Sigmoid colon (tissue), 7 donors: ENCODE data around the gene SLAMF7. TPM values are rescaled to one million over a fixed set of nuclear protein-coding genes. Genes with fewer than 3 reads are reported as not detected.
A peak's percentile ranks its signal among the peaks of the same experiment; 100 is the strongest.
"Not testable (repeated sequence)": the region's sequence is repeated elsewhere in the genome, so short reads cannot be mapped to it uniquely, and the experiment has no call there.

Experiments
- DNase-seq: peaks from one replicate; pipeline ENCODE4 v3.0.0-alpha.2; 2019
- H3K27ac ChIP-seq, 4 donors: fragments of 200-600 bp; sonication (generic); one replicate each; pipeline ENCODE4 v1.5.1; 2016 to 2019; ENCODE audit warnings: mild to moderate bottlenecking in 1 of 4
- H3K27me3 ChIP-seq, 3 donors: fragments of 200-600 bp; sonication (generic); one replicate each; pipeline ENCODE4 v1.5.1; 2019; ENCODE audit warnings: mild to moderate bottlenecking in 1 of 3
- H3K36me3 ChIP-seq, 4 donors: fragments of 200-600 bp; sonication (generic); one replicate each; pipeline ENCODE4 v1.5.1; 2016 to 2019
- H3K4me1 ChIP-seq, 4 donors: fragments of 200-600 bp; sonication (generic); one replicate each; pipeline ENCODE4 v1.5.1; 2017 to 2019
- H3K4me3 ChIP-seq, 4 donors: fragments of 200-600 bp; sonication (generic); one replicate each; pipeline ENCODE4 v1.5.1; 2017 to 2019; ENCODE audit warnings: mild to moderate bottlenecking in 2 of 4, moderate library complexity in 1 of 4
- H3K9me3 ChIP-seq, 4 donors: fragments of 200-600 bp in 3 of 4; sonication (generic) in 3 of 4; one replicate each; pipeline versions ENCODE4 v1.5.1 to v1.6.1; 2013 to 2019
- CTCF ChIP-seq, 4 experiments: fragments of 450-650 bp in 3 of 4; fragments of 200-600 bp in 1 of 4; IDR thresholded peaks; one replicate each; pipeline ENCODE4 v1.5.1; 2016 to 2019; ENCODE audit warnings: antibody characterized with exemption in 4 of 4, mild to moderate bottlenecking in 3 of 4, moderate library complexity in 2 of 4
- EP300 ChIP-seq, 4 donors: sonication (generic); formaldehyde crosslinking; IDR thresholded peaks; one replicate each; pipeline ENCODE4 v1.6.1; 2017; ENCODE audit warnings: antibody characterized with exemption in 4 of 4
- POLR2A ChIP-seq, 2 donors: fragments of 450-650 bp; IDR thresholded peaks; one replicate each; pipeline ENCODE4 v1.6.1; 2016; ENCODE audit warnings: antibody characterized with exemption in 2 of 2, mild to moderate bottlenecking in 2 of 2, moderate library complexity in 2 of 2
- POLR2AphosphoS5 ChIP-seq, 4 donors: sonication (generic); formaldehyde crosslinking; IDR thresholded peaks; one replicate each; pipeline ENCODE4 v1.6.1; 2017; ENCODE audit warnings: antibody characterized with exemption in 4 of 4
- WGBS, 2 donors: extraction: QIAGEN DNeasy Blood & Tissue Kit; methylation state at CpG; one replicate each; pipeline ENCODE4 v1.1.7; 2013; 5-methylcytosine and 5-hydroxymethylcytosine counted together
- intact Hi-C: fragments of 100-400 bp; cut with DNase I; formaldehyde crosslinking; loops from one replicate; pipeline ENCODE4 v1.15.1; 2023
- polyA plus RNA-seq, 3 donors: library from polyadenylated mRNA; stranded (reverse); fragments of 200-250 nt; gene quantifications; one replicate each; pipeline ENCODE4 v1.2.3, GENCODE V29; 2013
- total RNA-seq, 4 donors: library from RNA; depleted of rRNA; stranded (reverse); fragments of >200 nt; gene quantifications; one replicate each; pipeline ENCODE4 v1.1.0, GENCODE V29; 2016
- donor health status: healthy with polysubstance abuse.
- donor health status: Bipolar disorder and iron deficiency.
- donor health status: healthy.

SLAMF7 gene
- total RNA-seq (under 1 TPM in 3 of 4 donors, not detected in 1; 0.16 to 0.83 (median 0.41) TPM), polyA plus RNA-seq (10 to 100 TPM in 2 of 3 donors, 1 to 10 TPM in 1; 3.6 to 31.0 (median 11.4) TPM)

DNA sequence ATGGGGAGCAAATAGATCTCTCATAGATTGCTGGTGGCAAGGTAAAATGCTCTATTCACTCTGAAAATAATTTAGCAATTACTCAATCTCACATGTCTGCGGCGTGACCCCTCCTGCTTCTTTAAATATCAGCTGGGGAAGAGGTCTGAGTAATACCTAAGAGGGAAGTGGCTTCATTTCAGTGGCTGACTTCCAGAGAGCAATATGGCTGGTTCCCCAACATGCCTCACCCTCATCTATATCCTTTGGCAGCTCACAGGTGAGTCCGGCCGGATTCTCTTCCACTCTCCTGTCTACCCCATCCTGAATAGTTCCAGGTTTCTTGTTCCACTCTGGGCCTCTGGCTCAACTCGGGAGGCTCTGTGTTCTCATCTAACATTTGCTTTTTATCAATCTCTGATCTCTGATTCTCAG is at the start of gene SLAMF7:
SLAMF7 (plus strand) TSS at position 150 of the 414 bp plus-strand sequence; CDS start at position 205, 55 bp downstream.
- no peak within 1 kb of the TSS for H3K27ac ChIP-seq
- H3K4me1 ChIP-seq = no peaks in the 10 kb centered on the region
- no peak for DNase-seq
- no peak within 1 kb of the TSS for H3K4me3 ChIP-seq
- no peaks in the 10 kb centered on the region for H3K36me3 ChIP-seq
- WGBS, 2 donors = 66% methylated on average over 5 of the region's 5 CpGs
- peaks cover 0 to 3% (median 0%) of the 10 kb centered on the region in 4 donors for H3K9me3 ChIP-seq
- TF ChIP-seq POLR2AphosphoS5 (IDR thresholded peaks at IDR 0.05) (no peak), CTCF (IDR thresholded peaks at IDR 0.05) (no peak)
- H3K27me3 ChIP-seq = no peaks in the 10 kb centered on the region
- intact Hi-C loops = no loop called here

DNA sequence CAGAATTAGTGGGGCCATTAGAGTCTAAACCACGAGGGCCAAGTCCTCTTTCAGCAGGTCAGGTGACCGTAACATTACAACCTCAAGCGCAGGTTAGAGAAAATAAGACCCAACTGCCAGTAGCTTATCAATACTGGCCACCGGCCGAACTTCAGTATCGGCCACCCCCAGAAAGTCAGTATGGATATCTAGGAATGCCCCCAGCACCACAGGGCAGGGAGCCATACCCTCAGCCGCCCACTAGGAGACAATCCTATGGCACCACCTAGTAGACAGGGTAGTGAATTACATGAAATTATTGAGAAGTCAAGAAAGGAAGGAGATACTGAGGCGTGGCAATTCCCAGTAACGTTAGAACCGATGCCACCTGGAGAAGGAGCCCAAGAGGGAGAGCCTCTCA is 46.7 kb upstream of the SLAMF7 start:
- H3K27me3 ChIP-seq, H3K4me3 ChIP-seq, H3K36me3 ChIP-seq, intact Hi-C loops, H3K4me1 ChIP-seq, H3K27ac ChIP-seq, H3K9me3 ChIP-seq, DNase-seq: not testable (repeated sequence)
- WGBS, 2 donors = 77 to 84% methylated on average over 10 of the region's 10 CpGs

DNA sequence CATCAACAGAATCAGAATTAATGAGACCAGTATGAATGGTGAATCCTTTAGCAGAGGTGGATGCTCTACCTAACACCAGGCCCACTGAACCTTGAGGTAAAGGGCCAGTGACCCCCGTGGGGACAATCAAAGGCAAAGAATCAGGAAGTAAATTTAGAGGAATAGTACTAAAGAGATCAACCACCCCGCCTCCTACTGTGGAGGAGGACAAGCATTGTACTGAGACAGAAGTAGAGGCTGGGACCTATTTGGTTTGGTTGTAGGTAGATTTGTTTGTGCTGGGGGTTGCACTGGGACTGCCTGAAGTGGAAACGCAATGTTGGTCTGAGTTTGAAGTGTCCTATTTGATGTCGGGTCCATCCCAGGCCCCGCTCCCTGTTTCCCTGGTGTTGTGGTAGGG is 36.9 kb upstream of the SLAMF7 start:
- no peak for DNase-seq
- Histone ChIP-seq H3K36me3 (no peaks in the 10 kb centered on the region), H3K4me1 (no peaks in the 10 kb centered on the region), H3K4me3 (no peak overlapping the region), H3K27ac (no peak overlapping the region), H3K27me3 (no peaks in the 10 kb centered on the region), H3K9me3 (no peaks in the 10 kb centered on the region)
- TF ChIP-seq POLR2A (IDR thresholded peaks at IDR 0.05) (no peak), EP300 (IDR thresholded peaks at IDR 0.05) (no peak), POLR2AphosphoS5 (IDR thresholded peaks at IDR 0.05) (no peak)
- intact Hi-C loops = no loop called here
- 80 to 87% methylated on average over 5 of the region's 5 CpGs for WGBS, 2 donors

- DNase-seq = peak; percentile 65
- intact Hi-C loops = no loop called here
- no peak for TF ChIP-seq CTCF (IDR thresholded peaks at IDR 0.05)
- no peak for TF ChIP-seq POLR2A (IDR thresholded peaks at IDR 0.05)
- TF ChIP-seq POLR2AphosphoS5 (IDR thresholded peaks at IDR 0.05) = peak in 1 of 4 donors; percentile 7
- no peak for TF ChIP-seq EP300 (IDR thresholded peaks at IDR 0.05)
- Histone ChIP-seq H3K4me1 (no peaks in the 10 kb centered on the region), H3K4me3 (no peak overlapping the region), H3K27ac (no peak overlapping the region), H3K27me3 (no peaks in the 10 kb centered on the region), H3K9me3 (no peaks in the 10 kb centered on the region), H3K36me3 (no peaks in the 10 kb centered on the region)
- WGBS, 2 donors = 64 to 80% methylated on average over 4 of the region's 4 CpGs
Measured at GRCh38 chr1:160704250-160704649, 34.8 kb upstream of the SLAMF7 start.

DNA sequence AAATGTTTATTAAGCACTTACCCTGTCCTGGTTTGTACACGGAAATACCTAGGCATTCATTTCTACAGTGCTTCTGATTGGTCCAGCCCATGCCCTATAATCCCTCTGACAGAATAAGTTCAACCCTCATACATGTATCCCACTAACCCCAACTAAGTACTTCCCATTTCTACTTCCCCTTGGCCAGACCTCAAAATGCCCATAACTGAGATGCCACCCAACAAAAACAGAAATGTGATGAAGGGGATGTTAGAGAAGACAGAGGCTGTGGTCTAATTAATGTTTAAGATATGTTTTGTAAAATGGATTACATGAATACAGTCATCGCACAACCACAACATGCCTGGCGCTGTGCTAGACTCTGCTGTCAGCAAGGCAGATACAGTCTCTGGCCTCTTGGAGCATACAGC is 33.8 kb upstream of the SLAMF7 start:
- H3K4me1 ChIP-seq, H3K36me3 ChIP-seq, H3K9me3 ChIP-seq, DNase-seq, H3K27ac ChIP-seq, intact Hi-C loops, H3K27me3 ChIP-seq, H3K4me3 ChIP-seq: not testable (repeated sequence)
- 76 to 85% methylated on average over 3 of the region's 3 CpGs for WGBS, 2 donors

DNA sequence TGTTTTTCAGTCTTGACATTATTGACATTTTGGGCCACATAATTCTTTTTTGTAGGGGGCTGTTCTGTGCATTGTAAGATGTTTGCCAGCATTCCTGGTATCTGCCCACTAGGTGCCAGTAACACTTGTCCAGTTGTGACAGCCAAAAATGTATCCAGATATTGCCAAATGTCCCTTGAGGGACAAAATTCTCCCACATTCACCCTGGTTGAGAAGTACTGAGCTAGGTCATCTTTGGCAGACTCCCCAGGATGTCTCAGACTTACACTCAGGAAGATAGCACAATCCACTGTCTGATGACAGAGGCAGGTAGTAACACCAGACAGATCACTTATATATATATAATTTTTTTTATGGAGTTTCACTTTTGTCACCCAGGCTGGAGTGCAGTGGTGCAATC is 33.3 kb upstream of the SLAMF7 start:
- H3K27ac ChIP-seq = no peak overlapping the region
- no peaks in the 10 kb centered on the region for H3K27me3 ChIP-seq
- intact Hi-C loops = no loop called here
- H3K4me1 ChIP-seq = no peaks in the 10 kb centered on the region
- no peak for DNase-seq
- no peaks in the 10 kb centered on the region for H3K36me3 ChIP-seq
- no peak overlapping the region for H3K4me3 ChIP-seq
- no peaks in the 10 kb centered on the region for H3K9me3 ChIP-seq
- TF ChIP-seq POLR2AphosphoS5 (IDR thresholded peaks at IDR 0.05) = no peak
- no peak for TF ChIP-seq EP300 (IDR thresholded peaks at IDR 0.05)
- no peak for TF ChIP-seq CTCF (IDR thresholded peaks at IDR 0.05)
- TF ChIP-seq POLR2A (IDR thresholded peaks at IDR 0.05) = no peak
